Stomach (tissue), 9 donors: ENCODE data around the gene CWC25. TPM values are rescaled to one million over a fixed set of nuclear protein-coding genes. Genes with fewer than 3 reads are reported as not detected.

Experiments used
- DNase-seq, 2 donors: peaks; one replicate each; pipeline versions ENCODE4 v3.0.0 to v3.0.0-alpha.2; 2013 to 2019
- H3K27ac ChIP-seq, 5 donors: fragments of 200-600 bp in 4 of 5; sonication (generic) in 4 of 5; one replicate each; pipeline ENCODE4 v1.5.1; 2013 to 2019; ENCODE audit warnings: mild to moderate bottlenecking in 1 of 5, moderate library complexity in 1 of 5
- H3K27me3 ChIP-seq, 3 donors: fragments of 200-600 bp; sonication (generic); one replicate each; pipeline ENCODE4 v1.5.1; 2017 to 2019; ENCODE audit warnings: mixed run types in 1 of 3
- H3K36me3 ChIP-seq, 4 donors: fragments of 200-600 bp; sonication (generic); 1 replicate in 3 of 4; 2 replicates in 1 of 4; pipeline ENCODE4 v1.5.1; 2016 to 2019
- H3K4me1 ChIP-seq, 4 donors: fragments of 200-600 bp; sonication (generic); one replicate each; pipeline ENCODE4 v1.5.1; 2016 to 2019
- H3K4me3 ChIP-seq, 4 donors: fragments of 200-600 bp; sonication (generic) in 3 of 4; one replicate each; pipeline ENCODE4 v1.5.1; 2016 to 2019; ENCODE audit warnings: mild to moderate bottlenecking in 1 of 4
- H3K9me3 ChIP-seq, 4 donors: fragments of 200-600 bp; sonication (generic); one replicate each; pipeline ENCODE4 v1.5.1; 2016 to 2019
- CTCF ChIP-seq, 7 experiments: fragments of 450-650 bp in 4 of 7; fragments of 200-600 bp in 3 of 7; sonication (generic) in 3 of 7; IDR thresholded peaks; one replicate each; pipeline ENCODE4 v1.5.1; 2016 to 2019; ENCODE audit warnings: antibody characterized with exemption in 7 of 7, control low read depth in 2 of 7, mild to moderate bottlenecking in 1 of 7
- EP300 ChIP-seq: sonication (generic); formaldehyde crosslinking; IDR thresholded peaks from one replicate; pipeline ENCODE4 v1.6.1; 2017; ENCODE audit warnings: antibody characterized with exemption
- POLR2A ChIP-seq, 4 donors: fragments of 450-650 bp; IDR thresholded peaks; one replicate each; pipeline ENCODE4 v1.6.1; 2016; ENCODE audit warnings: antibody characterized with exemption in 4 of 4, control low read depth in 2 of 4, mild to moderate bottlenecking in 1 of 4, moderate library complexity in 1 of 4
- POLR2AphosphoS5 ChIP-seq, 3 donors: sonication (generic); formaldehyde crosslinking; IDR thresholded peaks; one replicate each; pipeline ENCODE4 v1.6.1; 2016; ENCODE audit warnings: antibody characterized with exemption in 3 of 3
- WGBS, 5 donors: extraction: QIAGEN DNeasy Blood & Tissue Kit in 3 of 5; methylation state at CpG; one replicate each; pipeline versions ENCODE4 v1.1.5 to v1.1.7; 2013 to 2018; 5-methylcytosine and 5-hydroxymethylcytosine counted together
- intact Hi-C: fragments of 100-400 bp; cut with DNase I; formaldehyde crosslinking; loops from one replicate; pipeline ENCODE4 v1.15.1; 2023; ENCODE audit warnings: low total_unique reads
- polyA plus RNA-seq, 3 donors: library from polyadenylated mRNA; stranded (reverse); fragments of 200-250 nt; gene quantifications; one replicate each; pipeline ENCODE4 v1.2.3, GENCODE V29; 2013
- total RNA-seq, 5 donors: library from RNA; depleted of rRNA; stranded (reverse); fragments of >200 nt; gene quantifications; one replicate each; pipeline versions ENCODE4 v1.1.0 to v1.2.3, GENCODE V29; 2014 to 2016
- donor health status: healthy with polysubstance abuse.
- donor health status: Bipolar disorder and iron deficiency.
- donor health status: healthy.

CWC25 gene
- total and polyA plus RNA-seq, 8 donors: 5.9 to 146 (median 29.9) TPM

- H3K36me3 ChIP-seq: peaks cover 0 to 4% (median 0%) of the 10 kb centered on the region in 4 donors
These were observed 46.3 kb upstream of the CWC25 start for GRCh38 chr17:38871247-38872015.

DNA sequence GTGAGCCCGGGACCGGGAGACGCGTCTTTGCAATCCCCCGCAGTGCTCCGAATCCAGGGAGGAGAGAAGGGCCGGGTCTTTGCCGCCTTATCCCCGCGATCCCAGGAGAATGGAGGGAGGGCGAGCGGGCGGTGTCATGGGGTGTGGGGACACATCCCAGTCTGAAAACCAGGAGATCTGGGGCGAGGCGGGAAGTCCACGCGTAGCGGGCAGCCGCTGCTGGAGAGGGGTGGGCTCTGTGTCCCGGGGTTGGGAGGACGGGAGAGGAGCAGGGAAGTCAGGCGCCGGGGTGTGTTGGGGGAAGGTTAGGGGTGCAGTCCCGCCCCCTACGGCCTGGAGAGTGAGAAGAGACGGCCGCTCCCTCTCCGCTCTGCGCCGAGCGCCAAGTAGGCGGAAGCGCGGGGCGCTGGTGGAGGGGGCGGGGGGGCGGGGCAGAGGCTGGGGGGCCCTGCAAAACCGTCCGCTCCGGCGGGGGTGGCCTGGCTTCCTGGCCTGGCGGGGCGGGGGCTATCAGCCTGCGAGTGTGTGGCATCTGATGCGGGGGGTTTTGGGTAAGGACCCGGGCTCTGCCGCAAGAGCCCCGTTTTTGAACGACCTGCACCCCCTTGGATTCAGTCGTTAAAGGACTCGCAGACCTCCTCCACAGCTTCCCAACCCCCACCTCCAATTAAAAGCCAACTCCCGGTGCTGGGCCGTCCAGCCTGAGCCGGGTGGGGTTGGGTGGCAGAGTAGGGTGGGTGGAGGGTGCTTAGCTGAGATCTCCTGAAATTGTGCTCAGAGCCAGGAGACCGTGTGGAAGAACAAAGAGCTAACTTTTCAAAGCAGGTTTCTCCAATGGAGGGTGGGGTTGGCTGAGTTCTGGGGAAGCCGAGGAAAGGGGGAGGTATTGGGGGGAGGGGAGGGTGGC lies 45.4 kb upstream of the CWC25 start:
- no peaks in the 10 kb centered on the region for H3K27me3 ChIP-seq
- H3K4me3 ChIP-seq: peak overlapping the region; percentile 91 to 100 (median 94)
- DNase-seq: peak; percentile 75 to 92
- 0 to 2% (median 0%) methylated on average over 30 to 54 of the region's 56 CpGs for WGBS, 5 donors
- H3K4me1 ChIP-seq: peaks cover 60 to 63% (median 62%) of the 10 kb centered on the region in 4 donors
- intact Hi-C loops: no loop called here
- H3K36me3 ChIP-seq: peaks cover 0 to 4% (median 0%) of the 10 kb centered on the region in 4 donors
- TF ChIP-seq CTCF (IDR thresholded peaks at IDR 0.05): no peak
- TF ChIP-seq EP300: no peak
- peak in 1 of 3 donors; percentile 11 for TF ChIP-seq POLR2AphosphoS5 (IDR thresholded peaks at IDR 0.05)
- no peak for TF ChIP-seq POLR2A (IDR thresholded peaks at IDR 0.05)
- peak overlapping the region; percentile 95 to 98 (median 97) for H3K27ac ChIP-seq
- H3K9me3 ChIP-seq: no peaks in the 10 kb centered on the region

More at GRCh38 chr17:38871247-38872015, 46.3 kb upstream of the CWC25 start:
- Histone ChIP-seq H3K27me3 (no peaks in the 10 kb centered on the region), H3K9me3 (no peaks in the 10 kb centered on the region), H3K4me1 (peaks cover 67 to 71% (median 70%) of the 10 kb centered on the region in 4 donors), H3K4me3 (peak overlapping the region; percentile 91 to 100 (median 94)), H3K27ac (peak overlapping the region; percentile 95 to 98 (median 97))
- 9 to 13% (median 12%) methylated on average over 10 to 11 of the region's 11 CpGs for WGBS, 5 donors
- TF ChIP-seq POLR2A (IDR thresholded peaks at IDR 0.05) (no peak), CTCF (IDR thresholded peaks at IDR 0.05) (no peak), POLR2AphosphoS5 (IDR thresholded peaks at IDR 0.05) (peak in 2 of 3 donors; percentile 74 to 90)
- intact Hi-C loops: no loop called here
- peak; percentile 76 to 91 for DNase-seq

- intact Hi-C loops: no loop called here
- H3K4me1 ChIP-seq: peaks cover 51 to 55% (median 54%) of the 10 kb centered on the region in 4 donors
These were observed 44.6 kb upstream of the CWC25 start, which contains the start of gene LASP1 for GRCh38 chr17:38869526-38870258. Gene LASP1 (plus strand): TSS chr17:38870058. CDS start chr17:38870190, 132 bp downstream.

More at GRCh38 chr17:38869526-38870258, 44.6 kb upstream of the CWC25 start, which contains the start of gene LASP1:
- no peak for TF ChIP-seq CTCF (IDR thresholded peaks at IDR 0.05)
- peak; percentile 86 to 100 (median 99) for TF ChIP-seq POLR2AphosphoS5 (IDR thresholded peaks at IDR 0.05)
- TF ChIP-seq EP300: no peak
- TF ChIP-seq POLR2A (IDR thresholded peaks at IDR 0.05): peak in 2 of 4 donors; percentile 84 to 96
- H3K27me3 ChIP-seq: no peaks in the 10 kb centered on the region
- 0 to 1% (median 0%) methylated on average over 23 to 73 of the region's 73 CpGs for WGBS, 5 donors
- H3K36me3 ChIP-seq: peaks cover 0 to 4% (median 0%) of the 10 kb centered on the region in 4 donors
- H3K9me3 ChIP-seq: no peaks in the 10 kb centered on the region
- peak; percentile 92 to 96 for DNase-seq
- peak within 1 kb of the TSS; percentile 95 to 98 (median 97) for H3K27ac ChIP-seq
- H3K4me3 ChIP-seq: peak within 1 kb of the TSS; percentile 91 to 100 (median 94)
